Esophagus (tissue), 2 donors: ENCODE data around the gene CPNE4. TPM values are rescaled to one million over a fixed set of nuclear protein-coding genes. Genes with fewer than 3 reads are reported as not detected.

Experiments used
- H3K27ac ChIP-seq, 2 donors: one replicate each; pipeline ENCODE4 v1.5.1; 2013; ENCODE audit warnings: low read depth in 2 of 2, mild to moderate bottlenecking in 2 of 2, inconsistent platforms in 1 of 2, low read length in 1 of 2, moderate library complexity in 1 of 2
- H3K27me3 ChIP-seq, 2 donors: one replicate each; pipeline ENCODE4 v1.6.1; 2013; ENCODE audit warnings: low read length in 2 of 2, control low read depth in 1 of 2, mild to moderate bottlenecking in 1 of 2; ENCODE audit not compliant: insufficient read depth in 2 of 2, control insufficient read depth in 1 of 2
- H3K36me3 ChIP-seq, 2 donors: one replicate each; pipeline ENCODE4 v1.6.1; 2013; ENCODE audit warnings: low read length in 1 of 2; ENCODE audit not compliant: control insufficient read depth in 2 of 2, insufficient read depth in 2 of 2
- H3K4me1 ChIP-seq, 2 donors: one replicate each; pipeline ENCODE4 v1.6.1; 2013; ENCODE audit warnings: low read length in 1 of 2; ENCODE audit not compliant: control insufficient read depth in 2 of 2, insufficient read depth in 2 of 2
- H3K4me3 ChIP-seq, 2 donors: one replicate each; pipeline ENCODE4 v1.5.1; 2013; ENCODE audit warnings: low read length in 2 of 2, mild to moderate bottlenecking in 2 of 2, low read depth in 1 of 2, moderate library complexity in 1 of 2
- H3K9me3 ChIP-seq, 2 donors: one replicate each; pipeline ENCODE4 v1.6.1; 2013; ENCODE audit warnings: mild to moderate bottlenecking in 2 of 2, low read depth in 1 of 2, low read length in 1 of 2, moderate library complexity in 1 of 2; ENCODE audit not compliant: control insufficient read depth in 2 of 2, insufficient read depth in 1 of 2
- WGBS, 2 donors: extraction: QIAGEN DNeasy Blood & Tissue Kit; methylation state at CpG; one replicate each; pipeline ENCODE4 v1.1.7; 2013; 5-methylcytosine and 5-hydroxymethylcytosine counted together
- polyA plus RNA-seq, 2 donors: library from polyadenylated mRNA; stranded (reverse); fragments of 200-250 nt; gene quantifications; one replicate each; pipeline ENCODE4 v1.2.3, GENCODE V29; 2013
- donor health status: healthy with polysubstance abuse.
- donor health status: Bipolar disorder and iron deficiency.

CPNE4 gene
- polyA plus RNA-seq, 2 donors, result 0.05 to 0.08 TPM

GRCh38 chr3:131636266-131636775 is 398.5 kb downstream of the CPNE4 start:
- Histone ChIP-seq H3K9me3 (no peaks in the 10 kb centered on the region), H3K4me3 (no peak overlapping the region), H3K36me3 (no peaks in the 10 kb centered on the region), H3K27me3 (no peaks in the 10 kb centered on the region), H3K27ac (no peak overlapping the region), H3K4me1 (no peaks in the 10 kb centered on the region)
- 83 to 96% methylated on average over 4 of the region's 4 CpGs for WGBS, 2 donors

- H3K36me3 ChIP-seq, result no peaks in the 10 kb centered on the region
- no peak overlapping the region for H3K4me3 ChIP-seq
- no peaks in the 10 kb centered on the region for H3K9me3 ChIP-seq
- H3K4me1 ChIP-seq, result no peaks in the 10 kb centered on the region
- no peaks in the 10 kb centered on the region for H3K27me3 ChIP-seq
- WGBS, 2 donors, result 59 to 65% methylated on average over 1 of the region's 1 CpG
- H3K27ac ChIP-seq, result no peak overlapping the region
Observed at GRCh38 chr3:131630807-131631206, 404.0 kb downstream of the CPNE4 start.

GRCh38 chr3:131630097-131630496 is 404.7 kb downstream of the CPNE4 start:
- Histone ChIP-seq H3K4me3 (no peak overlapping the region), H3K27ac (no peak overlapping the region), H3K9me3 (no peaks in the 10 kb centered on the region), H3K27me3 (no peaks in the 10 kb centered on the region), H3K36me3 (no peaks in the 10 kb centered on the region), H3K4me1 (no peaks in the 10 kb centered on the region)
- 86 to 90% methylated on average over 3 of the region's 3 CpGs for WGBS, 2 donors

- Histone ChIP-seq H3K27ac (no peak overlapping the region), H3K4me1 (no peaks in the 10 kb centered on the region), H3K4me3 (no peak overlapping the region), H3K27me3 (no peaks in the 10 kb centered on the region), H3K9me3 (no peaks in the 10 kb centered on the region), H3K36me3 (no peaks in the 10 kb centered on the region)
- 86% methylated on average over 1 of the region's 1 CpG for WGBS, 2 donors
Observed at GRCh38 chr3:131623431-131623830, 411.4 kb downstream of the CPNE4 start.

GRCh38 chr3:131622726-131623125 is 412.1 kb downstream of the CPNE4 start:
- Histone ChIP-seq H3K4me1 (no peaks in the 10 kb centered on the region), H3K4me3 (no peak overlapping the region), H3K36me3 (no peaks in the 10 kb centered on the region), H3K9me3 (no peaks in the 10 kb centered on the region), H3K27me3 (no peaks in the 10 kb centered on the region), H3K27ac (no peak overlapping the region)
- WGBS, 2 donors, result 89 to 92% methylated on average over 5 of the region's 5 CpGs

- H3K4me1 ChIP-seq, result no peaks in the 10 kb centered on the region
- no peaks in the 10 kb centered on the region for H3K36me3 ChIP-seq
- H3K27me3 ChIP-seq, result no peaks in the 10 kb centered on the region
- no peaks in the 10 kb centered on the region for H3K9me3 ChIP-seq
- WGBS, 2 donors, result 62 to 91% methylated on average over 1 of the region's 1 CpG
- H3K27ac ChIP-seq, result no peak overlapping the region
- H3K4me3 ChIP-seq, result no peak overlapping the region
Observed at GRCh38 chr3:131620977-131621376, 413.8 kb downstream of the CPNE4 start.

GRCh38 chr3:131619821-131620220 is 415.0 kb downstream of the CPNE4 start:
- H3K36me3 ChIP-seq, result no peaks in the 10 kb centered on the region
- H3K27me3 ChIP-seq, result no peaks in the 10 kb centered on the region
- H3K4me1 ChIP-seq, result no peaks in the 10 kb centered on the region
- H3K9me3 ChIP-seq, result no peaks in the 10 kb centered on the region
- 37 to 43% methylated on average over 2 of the region's 2 CpGs for WGBS, 2 donors
- no peak overlapping the region for H3K4me3 ChIP-seq
- H3K27ac ChIP-seq, result no peak overlapping the region

- H3K9me3 ChIP-seq, result no peaks in the 10 kb centered on the region
- H3K27me3 ChIP-seq, result no peaks in the 10 kb centered on the region
- H3K36me3 ChIP-seq, result no peaks in the 10 kb centered on the region
- no peak overlapping the region for H3K4me3 ChIP-seq
- 52 to 62% methylated on average over 3 of the region's 3 CpGs for WGBS, 2 donors
- no peak overlapping the region for H3K27ac ChIP-seq
- H3K4me1 ChIP-seq, result no peaks in the 10 kb centered on the region
Observed at GRCh38 chr3:131616719-131617118, 418.1 kb downstream of the CPNE4 start.

- no peak overlapping the region for H3K4me3 ChIP-seq
- H3K27me3 ChIP-seq, result no peaks in the 10 kb centered on the region
- H3K9me3 ChIP-seq, result no peaks in the 10 kb centered on the region
- 80 to 86% methylated on average over 1 of the region's 1 CpG for WGBS, 2 donors
- H3K27ac ChIP-seq, result no peak overlapping the region
- no peaks in the 10 kb centered on the region for H3K4me1 ChIP-seq
- no peaks in the 10 kb centered on the region for H3K36me3 ChIP-seq
Observed at GRCh38 chr3:131612745-131613144, 422.1 kb downstream of the CPNE4 start.

GRCh38 chr3:131610174-131610573 is 424.6 kb downstream of the CPNE4 start:
- Histone ChIP-seq H3K27me3 (no peaks in the 10 kb centered on the region), H3K9me3 (no peaks in the 10 kb centered on the region), H3K27ac (no peak overlapping the region), H3K4me1 (no peaks in the 10 kb centered on the region), H3K4me3 (no peak overlapping the region), H3K36me3 (no peaks in the 10 kb centered on the region)
